ENCODE data around the gene FGGY.
A peak's percentile ranks its signal among the peaks of the same experiment; 100 is the strongest.
"Not testable (repeated sequence)": the region's sequence is repeated elsewhere in the genome, so short reads cannot be mapped to it uniquely, and the experiment has no call there.

FGGY gene

DNA sequence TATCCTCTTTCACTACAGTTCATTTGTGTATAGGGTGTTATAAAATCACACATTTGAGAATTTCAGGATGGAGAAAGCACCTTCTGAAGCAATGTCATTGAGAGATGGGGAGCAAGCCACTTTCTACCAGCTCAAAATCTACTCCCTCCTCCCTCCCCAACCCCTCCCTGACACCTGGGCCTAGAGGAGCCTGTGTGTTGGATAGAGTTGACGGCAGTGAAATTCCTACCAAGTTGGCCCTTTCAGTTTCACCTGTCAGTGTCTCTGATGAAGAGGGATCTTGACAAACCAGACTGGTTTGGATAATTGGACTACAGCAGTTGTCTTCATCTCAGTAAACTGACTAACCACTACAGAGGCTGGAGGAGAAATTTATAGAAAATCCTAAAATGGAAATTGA, 392.8 kb downstream of the FGGY start:
- no peak for DNase-seq

DNA sequence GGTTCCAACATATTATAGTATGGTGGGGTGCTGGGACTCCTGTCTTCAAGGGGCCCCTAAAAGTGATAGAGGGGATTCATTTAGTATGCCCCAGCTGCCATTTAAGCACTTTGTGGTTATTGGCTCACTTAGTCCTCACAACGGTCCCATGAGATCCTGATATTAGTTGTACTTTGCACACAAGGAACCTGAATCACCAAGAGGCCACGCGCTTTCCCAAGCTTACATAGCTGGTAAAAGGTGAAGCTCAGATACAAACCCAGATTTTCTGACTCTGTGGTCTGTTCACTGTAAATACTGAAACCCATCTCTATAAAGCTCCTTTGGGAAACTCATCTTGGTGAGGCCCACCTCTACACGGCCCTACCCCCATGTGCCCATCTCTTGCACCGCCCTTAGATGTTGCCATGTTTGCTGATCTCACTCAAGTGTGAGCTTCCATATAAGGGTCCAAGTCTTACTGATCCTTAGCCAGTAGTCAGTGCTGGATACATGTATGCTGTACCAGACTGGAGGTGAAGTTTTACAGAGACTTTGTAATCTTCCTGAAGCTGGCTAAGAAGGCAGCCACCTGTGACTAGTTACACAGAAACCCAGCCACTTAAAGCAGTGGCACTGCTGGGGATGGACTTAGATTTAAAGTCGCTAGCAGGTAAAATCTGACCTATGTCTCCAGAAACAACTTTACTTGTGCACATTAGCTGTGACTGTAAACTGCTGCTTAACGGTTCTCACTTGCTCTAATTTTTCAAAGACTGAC, 393.5 kb downstream of the FGGY start:
- no peak for DNase-seq

DNA sequence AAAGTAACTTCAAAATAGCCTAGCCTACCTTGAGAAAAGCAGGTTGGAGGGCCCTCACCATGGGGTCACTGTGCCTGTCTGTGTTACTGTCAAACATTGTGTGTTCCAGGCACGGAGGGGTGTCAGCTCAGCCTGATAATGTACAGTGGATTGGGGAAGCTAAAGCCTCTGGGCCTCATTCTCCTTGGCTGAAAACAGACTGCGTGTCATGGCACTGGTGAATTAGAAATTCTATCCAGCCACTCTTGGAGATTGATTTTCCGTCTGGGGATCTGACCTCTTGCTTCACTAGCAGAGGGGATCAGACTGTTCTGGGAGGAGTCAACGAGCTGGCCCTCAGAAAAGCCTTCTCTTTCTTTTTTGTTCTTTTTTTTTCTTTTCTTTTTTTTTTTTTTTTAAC, 394.4 kb downstream of the FGGY start:
- DNase-seq: no peak

DNA sequence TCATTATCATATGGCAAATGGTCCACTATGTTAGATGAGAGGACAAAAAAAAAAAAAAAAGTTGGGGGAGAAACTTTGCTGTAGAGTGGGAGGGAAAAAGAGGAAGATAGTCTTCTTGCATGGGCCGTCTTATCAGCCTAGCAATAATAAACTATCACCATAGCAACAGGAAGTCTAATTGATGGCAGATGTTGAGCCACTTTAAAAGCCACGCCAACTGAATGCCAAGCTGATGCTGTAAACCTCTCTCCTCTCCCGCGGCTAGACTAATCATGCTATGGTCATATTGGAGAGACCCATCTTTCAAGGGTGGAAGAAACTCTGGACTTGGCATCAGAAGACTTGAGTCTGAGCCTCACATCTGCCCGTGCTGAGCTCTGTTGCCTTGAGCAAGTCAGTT, 395.7 kb downstream of the FGGY start:
- no peak for DNase-seq

DNA sequence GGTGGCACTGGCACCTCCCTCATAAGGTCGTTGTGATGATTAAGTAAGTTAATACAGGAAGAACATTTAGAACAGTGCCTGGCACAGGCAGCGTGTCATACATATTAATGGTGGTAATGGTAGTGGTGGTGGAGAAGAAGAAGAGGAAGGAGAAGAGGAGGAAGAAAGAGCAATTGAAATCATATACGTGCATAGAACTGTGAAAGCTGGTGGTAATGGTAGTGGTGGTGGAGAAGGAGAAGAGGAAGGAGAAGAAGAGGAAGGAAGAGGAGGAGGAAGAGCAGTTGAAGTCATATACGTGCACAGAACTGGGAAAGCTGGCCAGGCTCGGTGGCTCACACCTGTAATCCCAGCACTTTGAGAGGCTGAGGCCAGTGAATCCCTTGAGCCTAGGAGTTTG, 396.5 kb downstream of the FGGY start:
- no peak for DNase-seq

DNA sequence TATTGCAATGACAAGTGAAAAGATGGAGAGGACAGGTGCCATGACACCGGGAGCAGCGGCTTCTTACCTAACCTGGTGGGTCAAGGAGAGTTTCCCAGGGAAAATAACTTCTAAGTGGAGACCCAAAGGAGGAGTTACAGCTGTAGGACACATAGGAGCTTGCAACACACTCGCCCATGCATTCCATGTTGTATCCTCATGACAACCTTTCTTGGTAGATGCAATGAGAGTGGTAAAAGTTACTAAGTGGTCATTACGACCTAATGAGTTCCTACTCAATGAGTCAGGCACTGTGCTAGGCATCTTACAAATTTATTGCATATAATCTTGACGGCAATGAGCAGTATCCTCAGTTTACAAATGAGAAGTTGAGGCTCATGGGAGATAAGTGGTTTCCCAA, 398.4 kb downstream of the FGGY start:
- no peak for DNase-seq

DNA sequence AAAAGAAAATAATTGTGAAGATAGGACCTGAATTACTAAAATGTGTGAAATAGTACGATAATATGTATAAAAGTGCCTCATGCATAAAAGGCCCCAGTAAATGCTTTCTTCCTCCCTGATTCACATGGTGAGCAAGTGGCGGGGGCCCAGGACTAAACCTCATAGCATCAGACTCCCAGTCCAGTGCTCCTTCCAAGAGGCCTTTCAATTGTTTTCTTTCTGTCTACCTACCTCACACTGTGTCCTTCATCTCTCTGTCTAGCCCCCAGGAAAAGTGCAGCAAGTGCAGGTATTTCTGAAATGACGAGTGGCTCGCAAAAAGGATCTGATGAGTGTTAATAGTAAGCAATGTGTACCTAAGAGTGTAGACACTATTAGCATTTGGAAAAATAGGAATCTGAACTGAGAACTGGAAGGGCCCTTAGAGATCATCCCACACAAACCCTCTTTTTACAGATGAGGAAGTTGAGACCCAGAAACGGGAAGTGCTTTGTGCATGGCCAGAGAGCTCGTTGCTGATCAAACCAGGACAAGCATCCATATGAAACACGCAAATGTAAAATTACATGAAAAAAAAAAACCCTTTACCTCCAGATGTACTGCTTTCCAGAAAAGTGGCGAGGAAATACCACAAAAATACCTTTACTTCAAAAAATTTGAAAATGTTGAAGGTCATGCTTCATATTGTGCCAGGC, 399.7 kb downstream of the FGGY start:
- no peak for DNase-seq

DNA sequence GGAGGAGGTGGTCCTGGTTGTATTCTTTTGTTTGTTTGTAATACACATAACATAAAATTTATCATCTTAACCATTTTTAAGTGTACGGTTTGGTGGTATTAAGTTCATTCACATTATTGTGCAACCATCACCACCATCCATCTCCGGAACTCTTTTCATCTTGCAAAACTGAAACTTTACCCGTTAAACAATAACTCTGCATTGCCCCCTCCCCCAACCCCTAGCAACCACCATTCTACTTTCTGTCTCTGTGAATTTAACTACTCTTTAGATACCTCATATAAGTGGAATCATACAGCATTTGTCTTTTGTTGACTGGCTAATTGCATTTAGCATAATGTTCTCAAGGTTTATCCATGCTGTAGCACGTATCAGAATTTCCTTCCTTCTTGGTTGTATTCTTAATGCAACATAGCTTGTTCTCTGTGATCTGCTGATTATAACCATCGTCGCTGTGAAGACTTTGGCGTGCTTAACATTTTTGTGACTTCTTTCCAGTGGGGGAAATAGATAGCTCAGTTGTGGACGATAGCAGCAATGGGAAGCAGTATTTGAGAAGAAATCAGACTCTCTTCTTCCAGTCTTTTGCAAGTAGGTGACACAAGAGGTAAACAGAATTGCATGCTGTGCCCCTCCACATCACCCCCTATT, 400.4 kb downstream of the FGGY start:
- DNase-seq: peak; percentile 4

DNA sequence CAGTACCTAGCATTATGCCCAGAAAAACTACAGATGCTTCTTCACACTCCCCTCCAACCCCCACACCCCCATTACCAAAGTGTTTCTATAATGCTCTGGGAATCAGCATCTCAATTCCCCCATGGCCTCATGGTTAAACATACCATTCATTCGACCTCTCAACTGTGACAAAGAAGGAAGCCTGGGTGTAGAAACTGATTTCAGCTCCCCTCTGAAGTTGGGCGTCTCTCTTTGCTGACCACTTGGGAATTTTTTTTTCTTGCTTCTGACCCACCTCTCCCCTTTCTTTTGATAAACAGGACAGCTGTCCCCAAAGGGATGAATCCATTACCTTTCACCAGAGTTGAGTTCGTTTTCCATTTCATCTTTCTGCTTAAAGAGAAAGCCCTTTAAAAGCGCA, 401.5 kb downstream of the FGGY start:
- no peak for DNase-seq

DNA sequence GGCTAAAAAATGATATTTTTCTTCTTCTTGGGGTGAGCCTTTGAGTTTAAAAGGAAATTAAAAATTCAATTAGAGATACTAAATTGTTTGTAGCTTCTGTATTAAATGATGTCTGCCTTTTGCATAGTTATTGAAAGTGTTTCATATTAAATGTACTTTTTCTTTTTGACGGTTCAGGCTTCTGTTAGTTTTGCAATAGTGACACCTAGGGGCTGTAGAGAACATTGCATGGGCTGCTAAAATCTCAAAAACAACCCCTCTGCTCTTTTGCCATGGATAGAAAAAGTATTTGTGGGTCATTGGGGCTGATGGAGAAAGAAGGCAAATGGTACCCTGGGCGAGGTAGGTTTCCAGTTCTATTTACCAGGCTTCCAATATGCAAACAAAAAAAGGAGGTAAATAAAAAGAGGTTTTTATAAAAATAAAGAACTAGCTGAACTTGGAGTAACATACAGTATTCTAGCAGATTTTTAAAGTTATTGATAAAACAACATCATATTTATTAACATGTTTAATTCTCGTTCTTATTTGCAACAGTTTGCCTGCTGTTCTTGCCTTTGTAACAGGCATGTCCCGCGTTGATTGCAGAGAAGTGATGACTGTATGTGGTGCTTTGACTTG, 402.4 kb downstream of the FGGY start:
- DNase-seq: no peak

DNA sequence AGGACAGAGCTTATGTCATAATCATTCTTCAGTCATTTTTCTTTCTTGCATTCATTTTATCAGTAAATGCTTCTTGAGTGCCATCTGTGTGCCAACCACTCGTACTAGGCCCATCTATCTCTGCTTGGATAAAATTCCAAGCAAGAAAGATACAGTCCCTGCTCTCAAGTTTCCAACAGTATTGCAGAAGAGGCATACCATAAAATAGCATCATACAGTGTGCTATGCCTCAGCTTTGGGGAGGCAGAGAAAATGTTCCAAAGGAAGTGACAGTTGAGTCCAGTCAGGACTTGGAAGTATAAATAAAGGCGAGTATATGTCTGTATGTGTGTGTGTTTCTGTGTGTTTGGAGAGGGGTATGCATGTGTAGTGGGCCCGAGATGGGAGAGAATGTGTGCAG, 404.5 kb downstream of the FGGY start:
- DNase-seq: no peak

DNA sequence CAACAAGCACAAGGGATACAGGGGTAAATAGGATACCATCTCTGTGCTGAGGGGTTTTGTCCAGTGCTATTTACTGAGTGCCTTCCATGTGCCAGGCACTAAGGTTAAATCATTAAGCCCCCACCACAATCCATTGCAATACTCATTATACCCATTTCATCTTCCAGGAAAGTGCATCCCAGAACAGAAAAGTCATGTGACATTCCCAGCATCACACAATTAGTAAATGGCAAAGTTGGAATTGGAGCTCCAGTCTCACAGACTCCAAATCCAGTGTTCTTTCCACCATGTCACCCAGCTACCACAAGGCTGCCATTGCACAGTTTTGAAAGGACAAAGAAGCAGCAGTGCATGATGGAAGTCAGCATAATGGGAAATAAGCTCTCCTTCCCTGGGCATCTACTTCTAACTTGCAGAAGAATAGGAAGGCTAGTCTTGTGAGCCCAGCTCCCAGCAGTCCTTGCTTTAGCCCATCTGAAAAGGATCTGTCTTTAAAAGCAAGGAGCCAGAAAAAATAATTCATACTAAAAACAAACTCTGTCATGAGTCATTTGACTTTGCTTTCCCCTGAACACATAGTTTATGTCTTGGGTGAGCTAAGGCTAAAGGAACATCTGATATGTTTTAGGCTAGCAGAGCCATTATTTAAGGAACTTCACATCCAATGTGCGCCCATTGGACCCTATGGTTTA, 406.5 kb downstream of the FGGY start:
- no peak for DNase-seq

DNA sequence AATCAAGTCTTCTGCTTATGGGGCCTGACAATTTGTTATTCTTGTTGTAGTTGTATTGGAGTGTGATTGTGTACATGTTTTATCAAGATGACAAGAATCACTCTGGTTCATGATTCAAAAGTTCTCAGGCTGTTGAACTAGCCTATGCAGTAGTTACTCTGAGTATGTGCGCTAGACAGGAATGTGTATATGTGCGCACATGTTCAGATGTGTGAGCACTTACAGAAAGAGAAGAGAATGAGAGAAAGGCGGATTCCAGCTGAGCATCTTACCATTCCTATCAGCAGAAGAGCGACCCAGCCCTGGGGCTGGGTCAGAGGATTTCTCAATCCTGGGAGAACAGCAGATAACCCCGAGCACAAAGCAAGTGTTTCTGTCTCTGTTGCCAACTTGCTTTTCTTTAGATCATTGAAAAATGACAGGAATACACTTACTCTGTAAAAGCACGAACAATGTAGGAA, 407.1 kb downstream of the FGGY start:
- DNase-seq: no peak

DNA sequence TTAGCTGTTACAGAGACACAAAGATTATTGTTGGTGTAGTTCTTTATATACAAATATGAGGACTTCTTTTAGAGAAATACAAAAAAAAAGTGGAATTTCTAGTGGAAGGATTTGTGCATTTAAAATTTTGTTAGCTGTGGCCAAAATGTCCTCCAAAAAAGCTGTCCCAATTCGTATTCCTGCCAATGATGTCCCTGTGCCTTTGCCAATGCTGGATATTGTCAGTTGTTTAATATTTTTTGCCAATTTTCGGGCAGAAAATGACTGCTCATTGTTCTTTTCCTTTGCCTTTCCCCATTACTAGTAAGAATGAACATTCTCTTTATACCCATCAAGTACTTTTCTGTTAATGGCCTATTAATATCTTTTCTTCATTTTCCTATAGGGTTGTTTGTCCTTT, 407.8 kb downstream of the FGGY start:
- no peak for DNase-seq

DNA sequence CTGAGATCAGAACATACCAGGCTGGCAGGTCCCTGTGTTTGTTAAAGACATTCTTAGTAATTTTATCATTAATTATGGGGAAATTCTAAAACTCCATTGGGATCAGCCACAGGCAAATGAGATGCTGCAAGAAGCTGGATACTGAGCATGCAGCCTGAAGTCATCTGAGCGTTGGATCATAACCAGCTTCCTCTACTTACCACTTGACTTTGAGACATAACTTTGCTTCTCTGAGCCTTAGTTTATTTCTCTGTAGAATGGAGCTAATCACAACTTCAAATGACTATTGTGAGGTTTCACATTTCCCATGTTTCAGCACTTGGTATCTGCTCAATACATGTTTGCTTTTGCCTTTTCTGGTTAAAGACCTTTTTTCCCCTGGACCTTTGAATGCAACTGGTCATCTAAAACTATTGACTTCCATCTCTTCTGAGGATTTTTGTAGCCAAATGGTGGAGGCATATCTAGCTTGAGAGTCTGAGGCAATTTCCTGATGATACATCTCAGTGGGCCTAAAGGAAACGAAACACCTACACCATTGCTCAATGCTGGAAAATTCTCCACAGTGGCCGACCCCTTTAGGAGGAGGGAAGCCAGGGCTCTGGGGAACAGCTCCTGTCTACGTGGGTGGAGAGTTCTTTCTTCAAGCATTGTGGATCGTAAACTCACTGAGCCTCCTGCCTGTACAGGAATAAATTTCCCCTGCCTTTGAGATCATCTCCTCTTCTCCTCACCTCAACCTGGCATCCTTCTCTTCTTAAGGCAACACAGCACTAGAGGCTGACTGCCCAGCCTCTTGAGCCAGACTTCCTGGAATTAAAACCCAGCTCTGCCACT, 408.8 kb downstream of the FGGY start:
- DNase-seq: no peak

DNA sequence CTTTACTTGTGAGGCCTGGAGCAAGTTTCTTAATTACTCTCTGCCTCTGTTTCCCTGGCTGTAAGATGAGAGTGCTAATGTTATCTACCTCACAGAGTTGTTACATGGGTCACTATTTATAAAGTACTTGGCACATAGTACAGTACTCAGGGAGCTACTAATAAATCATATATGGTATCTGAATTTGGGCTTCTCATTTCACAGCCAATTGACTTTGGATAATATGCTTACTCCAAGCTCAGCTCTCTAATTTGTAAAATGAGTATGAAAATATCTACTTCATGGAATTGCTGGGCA, 409.4 kb downstream of the FGGY start:
- DNase-seq: no peak

DNA sequence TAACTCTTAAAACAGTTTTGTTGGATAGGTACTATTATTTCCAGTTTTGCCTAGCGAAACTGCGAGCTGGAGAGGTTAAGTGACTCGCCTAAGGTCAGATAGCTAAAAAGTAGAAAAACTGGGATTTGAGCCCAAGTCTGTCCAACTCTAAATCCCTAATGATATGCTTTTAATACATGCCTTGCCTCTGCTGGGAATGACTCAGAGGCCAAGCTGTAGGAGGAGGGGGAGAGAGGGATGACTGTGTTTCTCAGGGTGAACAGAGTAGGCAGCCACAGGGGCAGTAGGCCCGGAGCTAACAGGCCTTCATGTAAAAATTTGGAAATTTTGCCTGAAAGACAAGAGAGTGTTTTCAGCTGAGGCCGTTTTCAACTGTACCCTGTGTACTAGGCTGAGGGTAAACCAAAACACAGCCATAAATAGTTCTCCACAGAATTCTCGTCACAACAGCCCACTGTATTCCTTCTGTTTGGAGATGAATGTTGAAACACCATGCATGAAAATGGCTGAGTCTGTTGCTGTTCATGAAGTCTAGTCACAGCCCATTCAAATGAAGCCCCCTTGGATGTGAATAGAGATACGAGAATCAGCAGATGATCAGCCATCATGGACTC, 410.4 kb downstream of the FGGY start:
- DNase-seq: no peak

DNA sequence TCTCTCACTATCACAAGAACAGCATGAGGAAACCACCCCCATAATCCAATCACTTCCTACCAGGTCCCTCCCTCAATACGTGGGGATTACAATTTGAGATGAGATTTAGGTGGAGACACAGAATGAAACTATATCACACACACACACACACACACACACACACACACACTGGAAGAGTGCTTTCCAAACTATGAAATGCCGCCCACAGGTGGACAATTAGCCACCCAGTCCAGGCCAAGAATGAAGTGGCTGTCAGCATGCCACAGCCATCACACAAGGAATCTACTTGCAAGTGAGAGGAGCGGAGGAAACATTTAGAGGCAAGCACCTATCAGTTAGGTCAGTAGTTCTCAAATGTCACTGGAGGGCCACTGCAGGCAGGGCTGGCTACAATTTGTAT, 412.4 kb downstream of the FGGY start:
- DNase-seq: no peak

DNA sequence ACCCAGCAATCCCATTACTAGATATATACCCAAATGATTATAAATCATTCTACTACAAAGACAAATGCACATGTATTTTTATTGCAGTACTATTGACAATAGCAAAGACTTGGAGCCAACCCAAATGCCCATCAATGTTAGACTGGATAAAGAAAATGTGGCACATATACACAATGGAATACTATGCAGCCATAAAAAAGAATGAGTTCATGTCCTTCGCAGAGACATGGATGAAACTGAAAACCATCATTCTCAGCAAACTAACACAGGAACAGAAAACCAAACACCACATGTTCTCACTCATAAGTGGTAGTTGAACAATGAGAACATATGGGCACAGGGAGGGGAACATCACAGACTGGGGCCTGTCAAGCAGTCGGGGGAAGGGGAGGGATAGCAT, 414.0 kb downstream of the FGGY start:
- not testable (repeated sequence) for DNase-seq

DNA sequence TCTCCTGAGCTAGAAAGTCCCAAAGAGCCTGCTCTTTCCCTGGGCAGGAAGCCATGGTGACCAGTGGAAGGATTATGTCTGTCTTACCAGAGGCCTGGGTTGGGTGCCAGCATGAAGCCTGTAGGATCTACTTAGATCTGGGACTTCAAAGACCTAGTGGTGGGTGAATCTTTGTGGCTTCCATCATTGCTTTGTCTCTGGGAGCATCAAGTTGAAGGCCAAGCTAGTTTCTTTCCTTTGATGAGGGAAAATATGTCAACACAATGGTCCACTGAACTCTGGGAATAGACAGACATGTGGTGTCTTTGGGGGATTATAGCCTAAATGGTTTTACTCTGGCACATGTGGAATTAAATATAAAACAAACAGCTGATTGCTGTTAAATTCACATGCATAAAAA, 417.3 kb downstream of the FGGY start:
- no peak for DNase-seq

DNA sequence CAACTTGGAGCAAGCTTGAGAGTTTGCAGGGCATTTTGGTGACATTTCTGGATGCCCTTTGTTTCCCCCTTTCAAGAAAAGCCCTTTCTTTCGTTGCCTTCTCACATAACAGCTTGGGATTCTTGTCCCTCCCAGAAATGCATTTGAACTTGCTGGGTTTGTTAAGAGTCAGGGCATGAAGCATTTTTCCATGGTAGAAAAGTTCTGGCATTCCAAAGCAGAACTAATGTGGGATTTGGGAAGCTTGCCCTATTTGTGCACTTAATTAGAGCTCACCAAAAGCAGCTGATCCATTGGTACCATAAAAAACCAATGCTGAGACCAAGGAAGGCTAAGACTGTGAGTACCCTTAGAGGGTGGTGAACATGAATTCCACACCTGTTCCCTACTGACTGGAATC, 418.1 kb downstream of the FGGY start:
- no peak for DNase-seq

DNA sequence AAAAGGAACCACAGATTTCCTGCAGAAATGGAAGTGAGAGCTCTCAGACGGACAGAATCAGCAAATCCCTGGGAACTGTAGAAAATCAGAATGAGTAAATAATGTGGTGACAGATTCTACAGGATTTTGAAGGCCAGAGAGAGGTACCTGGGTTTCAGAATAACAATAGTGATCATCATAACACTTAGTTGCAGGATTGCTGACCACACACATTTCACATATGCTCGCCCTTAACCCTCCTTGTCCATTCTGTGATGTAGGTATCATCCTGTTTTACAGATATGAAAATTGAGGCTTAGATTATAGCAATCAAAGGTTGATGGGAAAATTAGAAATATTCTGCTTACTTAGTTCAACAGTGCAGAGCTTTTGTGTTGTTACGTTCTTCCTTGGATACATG, 419.9 kb downstream of the FGGY start:
- no peak for DNase-seq
